SU-DHL-6 (cell line): ENCODE results near the gene KLF11.

ENCODE experiments used
- CTCF ChIP-seq: fragments of 200-600 bp; sonication (generic); IDR thresholded peaks from one replicate; pipeline ENCODE4 v1.5.1; 2017; ENCODE audit warnings: antibody characterized with exemption, mild to moderate bottlenecking, low read length, moderate library complexity; ENCODE audit not compliant: insufficient read depth, poor library complexity, severe bottlenecking
- EZH2phosphoT487 ChIP-seq: fragments of 200-600 bp; sonication (generic), shearing (Covaris generic); conservative IDR thresholded peaks from 2 replicates; pipeline ENCODE4 v1.6.1; 2018; ENCODE audit warnings: mild to moderate bottlenecking, antibody characterized with exemption, low read length, moderate library complexity, mixed read lengths

GRCh38 chr2:10073706-10074105, 30.4 kb downstream of the KLF11 start:
- TF ChIP-seq CTCF (no peak), EZH2phosphoT487 (no peak)
